H1 (cell line): Measurements from ENCODE around the gene MREG.

Experiments used
- BRCA1 ChIP-seq: IDR thresholded peaks from 2 replicates; pipeline ENCODE4 v1.6.1; 2012; ENCODE audit warnings: low read depth, low read length, improper control_type of control experiment
- CREB1 ChIP-seq: IDR thresholded peaks from 2 replicates; pipeline ENCODE4 v1.6.1; 2012; ENCODE audit warnings: inconsistent platforms
- CTCF ChIP-seq, 3 experiments: IDR thresholded peaks; 1 replicate in 2 of 3; 2 replicates in 1 of 3; pipeline versions ENCODE4 v1.5.1 to v1.6.1; 2011; ENCODE audit warnings: low read length in 3 of 3, mild to moderate bottlenecking in 3 of 3, inconsistent platforms in 2 of 3, low read depth in 1 of 3, moderate library complexity in 1 of 3; ENCODE audit not compliant: insufficient read depth in 1 of 3; ENCODE audit errors: control extremely low read depth in 1 of 3
- EP300 ChIP-seq, 2 experiments: IDR thresholded peaks; 1 replicate in 1 of 2; 2 replicates in 1 of 2; pipeline ENCODE4 v1.6.1; 2011 to 2012; ENCODE audit warnings: low read depth in 2 of 2, low read length in 2 of 2, mild to moderate bottlenecking in 2 of 2, borderline replicate concordance in 1 of 2, inconsistent platforms in 1 of 2, moderate library complexity in 1 of 2
- RFX5 ChIP-seq: IDR thresholded peaks from 2 replicates; pipeline ENCODE4 v1.6.1; 2011; ENCODE audit warnings: low read depth, low read length, improper control_type of control experiment, borderline replicate concordance
- RXRA ChIP-seq: IDR thresholded peaks from 2 replicates; pipeline ENCODE4 v1.6.1; 2011; ENCODE audit warnings: low read depth, mild to moderate bottlenecking, low read length, moderate library complexity; ENCODE audit not compliant: insufficient read depth
- SP1 ChIP-seq: IDR thresholded peaks from 2 replicates; pipeline ENCODE4 v1.6.1; 2011; ENCODE audit warnings: low read depth, low read length
- TAF1 ChIP-seq: IDR thresholded peaks from 2 replicates; pipeline ENCODE4 v1.6.1; 2011; ENCODE audit warnings: mild to moderate bottlenecking, low read depth, low read length

- TF ChIP-seq EP300 (IDR thresholded peaks at IDR 0.05; ENCODE audit: borderline replicate concordance in 1 of 2, low read depth in 2 of 2, low read length in 2 of 2) (no peak), TAF1 (no peak), SP1 (no peak), CREB1 (no peak), RFX5 (no peak), RXRA (no peak), CTCF (IDR thresholded peaks at IDR 0.05; ENCODE audit: control extremely low read depth in 1 of 3, insufficient read depth in 1 of 3, low read depth in 1 of 3, low read length in 3 of 3) (no peak), BRCA1 (no peak)
Observed at GRCh38 chr2:216014006-216014405, 655 bp upstream of the MREG start.
